ENCODE data around the gene ATP8B1.

Gene ATP8B1

GRCh38 chr18:57809190-57809589 lies 6.1 kb upstream of the ATP8B1 start:
- Histone ChIP-seq H3K9me3 (ENCODE audit: control insufficient read depth, insufficient read depth, low read length) (0 out of 2 replicates have a peak, but pooled peaks cover 5% of the 10 kb centered on the region), H3K36me3 (ENCODE audit: insufficient read depth, low read length) (no peaks in the 10 kb centered on the region), H3K9ac (ENCODE audit: low read depth, low read length) (no peak overlapping the region), H3K4me1 (ENCODE audit: insufficient read depth, low read length) (peaks cover 3% of the 10 kb centered on the region; the same call in 1 of the 2 replicates)

GRCh38 chr18:57807336-57808117 lies 4.4 kb upstream of the ATP8B1 start:
- Histone ChIP-seq H3K4me1 (ENCODE audit: insufficient read depth, low read length) (peaks cover 3% of the 10 kb centered on the region; the same call in 1 of the 2 replicates), H3K36me3 (ENCODE audit: insufficient read depth, low read length) (no peaks in the 10 kb centered on the region), H3K9ac (ENCODE audit: low read depth, low read length) (no peak overlapping the region), H3K9me3 (ENCODE audit: control insufficient read depth, insufficient read depth, low read length) (0 out of 2 replicates have a peak, but pooled peaks cover 5% of the 10 kb centered on the region)

GRCh38 chr18:57806978-57807285 lies 3.8 kb upstream of the ATP8B1 start:
- H3K4me1 ChIP-seq (ENCODE audit: insufficient read depth, low read length), result peaks cover 3% of the 10 kb centered on the region; the same call in 1 of the 2 replicates
- no peaks in the 10 kb centered on the region for H3K36me3 ChIP-seq (ENCODE audit: insufficient read depth, low read length)
- no peak overlapping the region for H3K9ac ChIP-seq (ENCODE audit: low read depth, low read length)
- H3K9me3 ChIP-seq (ENCODE audit: control insufficient read depth, insufficient read depth, low read length), result 0 out of 2 replicates have a peak, but pooled peaks cover 5% of the 10 kb centered on the region

GRCh38 chr18:57806201-57806977 lies 3.3 kb upstream of the ATP8B1 start:
- Histone ChIP-seq H3K9ac (ENCODE audit: low read depth, low read length) (no peak overlapping the region), H3K4me1 (ENCODE audit: insufficient read depth, low read length) (peaks cover 3% of the 10 kb centered on the region; the same call in 1 of the 2 replicates), H3K9me3 (ENCODE audit: control insufficient read depth, insufficient read depth, low read length) (0 out of 2 replicates have a peak, but pooled peaks cover under 1% of the 10 kb centered on the region), H3K36me3 (ENCODE audit: insufficient read depth, low read length) (no peaks in the 10 kb centered on the region)

GRCh38 chr18:57805117-57805516 lies 2.0 kb upstream of the ATP8B1 start:
- Histone ChIP-seq H3K4me1 (ENCODE audit: insufficient read depth, low read length) (peaks cover 3% of the 10 kb centered on the region; the same call in 1 of the 2 replicates), H3K36me3 (ENCODE audit: insufficient read depth, low read length) (no peaks in the 10 kb centered on the region), H3K9ac (ENCODE audit: low read depth, low read length) (no peak overlapping the region), H3K9me3 (ENCODE audit: control insufficient read depth, insufficient read depth, low read length) (no peaks in the 10 kb centered on the region)

- Histone ChIP-seq H3K36me3 (ENCODE audit: insufficient read depth, low read length) (no peaks in the 10 kb centered on the region), H3K9me3 (ENCODE audit: control insufficient read depth, insufficient read depth, low read length) (no peaks in the 10 kb centered on the region), H3K4me1 (ENCODE audit: insufficient read depth, low read length) (peaks cover 3% of the 10 kb centered on the region; the same call in 1 of the 2 replicates), H3K9ac (ENCODE audit: low read depth, low read length) (no peak overlapping the region)
Measured at GRCh38 chr18:57804557-57804956, 1.4 kb upstream of the ATP8B1 start.

GRCh38 chr18:57802213-57803102 lies 657 bp downstream of the ATP8B1 start:
- peaks cover under 1% of the 10 kb centered on the region; the same call in 1 of the 2 replicates for H3K4me1 ChIP-seq (ENCODE audit: insufficient read depth, low read length)
- no peaks in the 10 kb centered on the region for H3K9me3 ChIP-seq (ENCODE audit: control insufficient read depth, insufficient read depth, low read length)
- no peaks in the 10 kb centered on the region for H3K36me3 ChIP-seq (ENCODE audit: insufficient read depth, low read length)
- peak overlapping the region; percentile 62 for H3K9ac ChIP-seq (ENCODE audit: low read depth, low read length)

- H3K9ac ChIP-seq (ENCODE audit: low read depth, low read length), result peak overlapping the region; percentile 62; the same call in 1 of the 2 replicates
- no peaks in the 10 kb centered on the region for H3K36me3 ChIP-seq (ENCODE audit: insufficient read depth, low read length)
- no peaks in the 10 kb centered on the region; the same call in 1 of the 2 replicates for H3K4me1 ChIP-seq (ENCODE audit: insufficient read depth, low read length)
- H3K9me3 ChIP-seq (ENCODE audit: control insufficient read depth, insufficient read depth, low read length), result no peaks in the 10 kb centered on the region
Measured at GRCh38 chr18:57801761-57802212, 1.3 kb downstream of the ATP8B1 start.

- H3K9me3 ChIP-seq (ENCODE audit: control insufficient read depth, insufficient read depth, low read length), result no peaks in the 10 kb centered on the region
- peak overlapping the region; percentile 62; the same call in 1 of the 2 replicates for H3K9ac ChIP-seq (ENCODE audit: low read depth, low read length)
- H3K36me3 ChIP-seq (ENCODE audit: insufficient read depth, low read length), result no peaks in the 10 kb centered on the region
- no peaks in the 10 kb centered on the region; the same call in 1 of the 2 replicates for H3K4me1 ChIP-seq (ENCODE audit: insufficient read depth, low read length)
Measured at GRCh38 chr18:57801325-57801724, 1.8 kb downstream of the ATP8B1 start.

- H3K9me3 ChIP-seq (ENCODE audit: control insufficient read depth, insufficient read depth, low read length), result no peaks in the 10 kb centered on the region
- no peaks in the 10 kb centered on the region for H3K36me3 ChIP-seq (ENCODE audit: insufficient read depth, low read length)
- no peaks in the 10 kb centered on the region; the same call in 1 of the 2 replicates for H3K4me1 ChIP-seq (ENCODE audit: insufficient read depth, low read length)
- no peak overlapping the region for H3K9ac ChIP-seq (ENCODE audit: low read depth, low read length)
Measured at GRCh38 chr18:57798713-57799373, 4.3 kb downstream of the ATP8B1 start.

- Histone ChIP-seq H3K9ac (ENCODE audit: low read depth, low read length) (no peak overlapping the region), H3K9me3 (ENCODE audit: control insufficient read depth, insufficient read depth, low read length) (no peaks in the 10 kb centered on the region), H3K36me3 (ENCODE audit: insufficient read depth, low read length) (no peaks in the 10 kb centered on the region), H3K4me1 (ENCODE audit: insufficient read depth, low read length) (no peaks in the 10 kb centered on the region; the same call in 1 of the 2 replicates)
Measured at GRCh38 chr18:57797209-57797651, 5.9 kb downstream of the ATP8B1 start.

- H3K9ac ChIP-seq (ENCODE audit: low read depth, low read length), result no peak overlapping the region
- no peaks in the 10 kb centered on the region for H3K9me3 ChIP-seq (ENCODE audit: control insufficient read depth, insufficient read depth, low read length)
- no peaks in the 10 kb centered on the region for H3K4me1 ChIP-seq (ENCODE audit: insufficient read depth, low read length)
- H3K36me3 ChIP-seq (ENCODE audit: insufficient read depth, low read length), result no peaks in the 10 kb centered on the region
Measured at GRCh38 chr18:57794951-57795728, 8.0 kb downstream of the ATP8B1 start.

Data from ES-I3 (cell line).